SK-N-SH (cell line): ENCODE measurements around the gene APOO. TPM values are rescaled to one million over a fixed set of nuclear protein-coding genes. Genes with fewer than 3 reads are reported as not detected.

Experiments
- CTCF ChIA-PET: fragments of 300-600, 350-600 bp; formaldehyde crosslinking; extraction: SDS; loops from one replicate; lab custom pipeline; 2021; lab: Yijun Ruan, JAX
- POLR2A ChIA-PET: fragments of 350-600 bp; sonication (Branson Sonifier 250); formaldehyde crosslinking; extraction: SDS; loops from one replicate; lab custom pipeline; 2020; ENCODE audit warnings: antibody characterized with exemption, inconsistent platforms; lab: Yijun Ruan, JAX
- DNase-seq: peaks from one replicate; pipeline ENCODE4 v3.0.0; 2012
- H2AFZ ChIP-seq: fragments of 200-600 bp; sonication (generic); 2 replicates; pipeline ENCODE4 v1.8.1; 2016; ENCODE audit warnings: antibody characterized with exemption, mild to moderate bottlenecking, low read depth
- H3F3A ChIP-seq: fragments of 200-600 bp; sonication (generic); replicated peaks from 2 replicates; pipeline ENCODE3; 2016; ENCODE audit warnings: antibody characterized with exemption, mild to moderate bottlenecking; ENCODE audit not compliant: insufficient read depth
- H3K27ac ChIP-seq, 2 experiments: fragments of 200-500 bp in 1 of 2; fragments of 200-600 bp in 1 of 2; sonication (Bioruptor generic) in 1 of 2; sonication (generic), shearing (Covaris generic) in 1 of 2; 2 replicates each; pipeline versions ENCODE4 v1.5.1 to v1.6.1; 2014 to 2016; ENCODE audit warnings: low read depth in 2 of 2, inconsistent platforms in 1 of 2, low read length in 1 of 2, mild to moderate bottlenecking in 1 of 2, mixed read lengths in 1 of 2
- H3K27me3 ChIP-seq: fragments of 200-600 bp; sonication (generic), shearing (Covaris generic); 2 replicates; pipeline ENCODE4 v1.6.1; 2016; ENCODE audit warnings: mixed run types; ENCODE audit not compliant: insufficient read depth
- H3K36me3 ChIP-seq, 2 experiments: fragments of 200-500 bp in 1 of 2; fragments of 200-600 bp in 1 of 2; sonication (Bioruptor generic) in 1 of 2; sonication (generic) in 1 of 2; replicated peaks in 1 of 2; 2 replicates each; pipeline versions ENCODE3 to v1.5.1; 2014 to 2016; ENCODE audit warnings: low read length in 1 of 2, mild to moderate bottlenecking in 1 of 2; ENCODE audit not compliant: insufficient read depth in 2 of 2, control insufficient read depth in 1 of 2
- H3K4me1 ChIP-seq, 2 experiments: fragments of 200-500 bp in 1 of 2; fragments of 200-600 bp in 1 of 2; sonication (Bioruptor generic) in 1 of 2; sonication (generic), shearing (Covaris generic) in 1 of 2; 2 replicates each; pipeline versions ENCODE4 v1.5.1 to v1.6.1; 2014 to 2016; ENCODE audit warnings: low read depth in 1 of 2, low read length in 1 of 2, mixed run types in 1 of 2; ENCODE audit not compliant: insufficient read depth in 2 of 2, control insufficient read depth in 1 of 2
- H3K4me2 ChIP-seq: fragments of 200-600 bp; sonication (generic), shearing (Covaris generic); 2 replicates; pipeline ENCODE4 v1.6.1; 2017; ENCODE audit warnings: mixed run types
- H3K4me3 ChIP-seq, 2 experiments: fragments of 200-500 bp in 1 of 2; fragments of 200-600 bp in 1 of 2; sonication (Bioruptor generic) in 1 of 2; sonication (generic), shearing (Covaris generic) in 1 of 2; 2 replicates each; pipeline versions ENCODE4 v1.5.1 to v1.8.1; 2014 to 2016; ENCODE audit warnings: low read depth in 2 of 2, inconsistent platforms in 1 of 2, low read length in 1 of 2, mild to moderate bottlenecking in 1 of 2, mixed read lengths in 1 of 2, moderate library complexity in 1 of 2
- H3K79me2 ChIP-seq: fragments of 200-600 bp; sonication (generic); 2 replicates; pipeline ENCODE4 v1.8.1; 2017; ENCODE audit warnings: mild to moderate bottlenecking; ENCODE audit not compliant: insufficient read depth
- H3K9ac ChIP-seq: fragments of 200-600 bp; sonication (generic); 2 replicates; pipeline ENCODE4 v1.6.1; 2017; ENCODE audit warnings: mixed run types
- H3K9me2 ChIP-seq: fragments of 200-600 bp; sonication (generic); 2 replicates; pipeline ENCODE4 v1.6.1; 2017; ENCODE audit warnings: mixed run types
- H3K9me3 ChIP-seq: fragments of 200-600 bp; sonication (generic); 2 replicates; pipeline ENCODE4 v1.6.1; 2017; ENCODE audit warnings: mixed run types, mild to moderate bottlenecking, moderate library complexity
- H4K20me1 ChIP-seq: fragments of 200-600 bp; sonication (generic); 2 replicates; pipeline ENCODE4 v1.6.1; 2017; ENCODE audit warnings: mild to moderate bottlenecking, mixed run types; ENCODE audit not compliant: insufficient read depth
- CTCF ChIP-seq: fragments of 200-600 bp; sonication (generic); IDR thresholded peaks from 2 replicates; pipeline ENCODE4 v1.6.1; 2017; ENCODE audit warnings: antibody characterized with exemption, mild to moderate bottlenecking, moderate library complexity
- EZH2phosphoT487 ChIP-seq: fragments of 200-600 bp; sonication (generic); IDR thresholded peaks from 2 replicates; pipeline ENCODE4 v1.6.1; 2017; ENCODE audit warnings: low read depth, mixed run types, mild to moderate bottlenecking, antibody characterized with exemption, moderate library complexity, borderline replicate concordance
- GABPA ChIP-seq: IDR thresholded peaks from 2 replicates; pipeline ENCODE4 v1.4.0; 2012; ENCODE audit warnings: low read depth, mild to moderate bottlenecking
- NFIC ChIP-seq: IDR thresholded peaks from 2 replicates; pipeline ENCODE4 v1.4.0; 2012; ENCODE audit warnings: borderline replicate concordance
- RAD21 ChIP-seq: IDR thresholded peaks from 2 replicates; pipeline ENCODE4 v1.6.1; 2012; ENCODE audit warnings: mild to moderate bottlenecking, low read length
- RCOR1 ChIP-seq: fragments of 150-350 bp; IDR thresholded peaks from 2 replicates; pipeline ENCODE4 v1.6.1; 2017; ENCODE audit warnings: antibody characterized with exemption, low read length
- RFX5 ChIP-seq: IDR thresholded peaks from 2 replicates; pipeline ENCODE4 v1.6.1; 2012; ENCODE audit warnings: mild to moderate bottlenecking, improper control_type of control experiment, low read length
- SMC3 ChIP-seq: IDR thresholded peaks from 2 replicates; pipeline ENCODE4 v1.6.1; 2012; ENCODE audit warnings: low read depth, low read length, improper control_type of control experiment
- TAF1 ChIP-seq: IDR thresholded peaks from 2 replicates; pipeline ENCODE4 v1.6.1; 2012; ENCODE audit warnings: low read depth, mild to moderate bottlenecking, low read length, moderate library complexity, borderline replicate concordance
- TEAD4 ChIP-seq: IDR thresholded peaks from 2 replicates; pipeline ENCODE4 v1.4.0; 2012; ENCODE audit warnings: mild to moderate bottlenecking, borderline replicate concordance; ENCODE audit not compliant: insufficient read depth
- WGBS: methylation state at CpG from one replicate; pipeline ENCODE4 v1.1.6; 2017; ENCODE audit warnings: low lambda C conversion rate; 5-methylcytosine and 5-hydroxymethylcytosine counted together
- polyA plus RNA-seq, 3 experiments: library from polyadenylated mRNA; depleted of rRNA; stranded (reverse); fragments of >200 nt; gene quantifications; 2 replicates each; pipeline ENCODE4 v1.2.3, GENCODE V29; 2012

Gene APOO
- polyA plus RNA-seq, 1 of the 3 experiments (the other 2 are of a cell fraction) = 22.0 TPM

- Histone ChIP-seq H3K4me1 (peaks cover 3 to 10% of the 10 kb centered on the region in 2 experiments; a peak in 3 of 4 replicates), H3K9ac (no peak overlapping the region), H3K9me3 (no peaks in the 10 kb centered on the region), H3F3A (peaks cover under 1% of the 10 kb centered on the region), H3K27me3 (no peaks in the 10 kb centered on the region), H3K4me3 (peak overlapping the region in 1 of 2 experiments; percentile 25; a peak in 2 of 4 replicates), H3K9me2 (no peaks in the 10 kb centered on the region), H3K79me2 (peaks cover 16% of the 10 kb centered on the region; the same call in 1 of the 2 replicates), H3K36me3 (no peaks in the 10 kb centered on the region), H3K27ac (peak overlapping the region; percentile 34 to 55; a peak in 2 of 4 replicates), H2AFZ (no peak overlapping the region), H4K20me1 (no peaks in the 10 kb centered on the region), H3K4me2 (peak overlapping the region; percentile 45; the same call in 1 of the 2 replicates)
- DNase-seq = peak; percentile 53
- 7% methylated on average over 2 of the region's 2 CpGs for WGBS
- CTCF ChIA-PET = interaction anchor here (0.6 to 3.0 kb wide), 52 partner anchors 9 to 1917 kb away, joined by 3 to 67 read pairs (median 6); partner anchors contain the start of genes ACOT9, EIF2S3, PRDX4 and SAT1
- POLR2A ChIA-PET = interaction anchor here (1.0 to 1.7 kb wide), 4 partner anchors 119 to 152 kb away, joined by 3 to 9 read pairs (median 5); partner anchors contain the start of gene SAT1
- TF ChIP-seq EZH2phosphoT487 (no peak), TAF1 (no peak), RCOR1 (peak; percentile 58), RFX5 (no peak), CTCF (peak; percentile 74), RAD21 (peak; percentile 88), NFIC (peak; percentile 38; the same call in 1 of the 2 replicates), TEAD4 (no peak), SMC3 (peak; percentile 66)
Measured at GRCh38 chrX:23902419-23902818, 5.3 kb downstream of the APOO start.

GRCh38 chrX:23901805-23902204 is 5.9 kb downstream of the APOO start:
- Histone ChIP-seq H3K9ac (no peak overlapping the region), H3K9me3 (no peaks in the 10 kb centered on the region), H3K79me2 (peaks cover 15% of the 10 kb centered on the region; the same call in 1 of the 2 replicates), H3F3A (peaks cover 7% of the 10 kb centered on the region), H3K4me2 (peak overlapping the region; percentile 45; the same call in 1 of the 2 replicates), H3K36me3 (no peaks in the 10 kb centered on the region), H3K4me1 (peaks cover 3 to 10% of the 10 kb centered on the region in 2 experiments; a peak in 3 of 4 replicates), H3K27ac (peak overlapping the region; percentile 34 to 55; a peak in 3 of 4 replicates), H2AFZ (no peak overlapping the region), H4K20me1 (no peaks in the 10 kb centered on the region), H3K27me3 (no peaks in the 10 kb centered on the region), H3K4me3 (peak overlapping the region in 1 of 2 experiments; percentile 25; a peak in 2 of 4 replicates), H3K9me2 (no peaks in the 10 kb centered on the region)
- WGBS = 8% methylated on average over 1 of the region's 1 CpG
- peak; percentile 49 for DNase-seq
- CTCF ChIA-PET = interaction anchor here (0.5 to 3.0 kb wide), 53 partner anchors 9 to 1916 kb away, joined by 3 to 67 read pairs (median 6); partner anchors contain the start of genes ACOT9, EIF2S3, PRDX4 and SAT1
- POLR2A ChIA-PET = interaction anchor here (0.6 to 1.7 kb wide), 4 partner anchors 119 to 205 kb away, joined by 3 to 9 read pairs (median 4); partner anchors contain the start of gene SAT1
- peak; percentile 80 for TF ChIP-seq SMC3
- TF ChIP-seq CTCF = peak; percentile 63
- TF ChIP-seq RAD21 = peak; percentile 74
- TF ChIP-seq GABPA = no peak
- TF ChIP-seq, all 33 proteins: peak for 3
